Esophagus squamous epithelium (tissue), 5 donors: ENCODE results near the gene TFDP2. TPM values are rescaled to one million over a fixed set of nuclear protein-coding genes. Genes with fewer than 3 reads are reported as not detected.

Experiments used
- DNase-seq: peaks from one replicate; lab custom pipeline; 2025; lab: John Stamatoyannopoulos, UW
- H3K27ac ChIP-seq, 4 donors: fragments of 200-600 bp; sonication (generic); one replicate each; pipeline ENCODE4 v1.5.1; 2016 to 2019; ENCODE audit warnings: mild to moderate bottlenecking in 1 of 4
- H3K27me3 ChIP-seq, 4 donors: fragments of 200-600 bp; sonication (generic); 1 replicate in 3 of 4; 2 replicates in 1 of 4; pipeline versions ENCODE4 v1.5.1 to v1.6.0; 2017 to 2021; ENCODE audit warnings: antibody characterized with exemption in 1 of 4
- H3K36me3 ChIP-seq, 3 donors: fragments of 200-600 bp; sonication (generic); one replicate each; pipeline ENCODE4 v1.5.1; 2016 to 2019
- H3K4me1 ChIP-seq, 3 donors: fragments of 200-600 bp; sonication (generic); one replicate each; pipeline ENCODE4 v1.5.1; 2017 to 2019
- H3K4me3 ChIP-seq, 4 donors: fragments of 200-600 bp; sonication (generic); 1 replicate in 3 of 4; 2 replicates in 1 of 4; pipeline ENCODE4 v1.5.1; 2016 to 2019; ENCODE audit warnings: mild to moderate bottlenecking in 2 of 4, moderate library complexity in 1 of 4
- H3K9me3 ChIP-seq, 3 donors: fragments of 200-600 bp; sonication (generic); one replicate each; pipeline ENCODE4 v1.5.1; 2016 to 2019
- CTCF ChIP-seq, 6 experiments: fragments of 450-650 bp in 4 of 6; fragments of 200-600 bp in 2 of 6; sonication (generic) in 2 of 6; IDR thresholded peaks; one replicate each; pipeline ENCODE4 v1.5.1; 2016 to 2019; ENCODE audit warnings: antibody characterized with exemption in 6 of 6, mild to moderate bottlenecking in 4 of 6, moderate library complexity in 4 of 6
- POLR2A ChIP-seq, 4 donors: fragments of 450-650 bp; IDR thresholded peaks; one replicate each; pipeline ENCODE4 v1.6.1; 2017; ENCODE audit warnings: antibody characterized with exemption in 4 of 4, mild to moderate bottlenecking in 4 of 4, moderate library complexity in 3 of 4
- whole genome bisulfite sequencing, 2 donors: methylation state at CpG; one replicate each; pipeline ENCODE4 v1.1.5; 2018; 5-methylcytosine and 5-hydroxymethylcytosine counted together
- intact Hi-C: fragments of 100-400 bp; cut with DNase I; formaldehyde crosslinking; loops from one replicate; pipeline ENCODE4 v1.15.0; 2022
- total RNA-seq, 4 donors: library from RNA; depleted of rRNA; stranded (reverse); fragments of >200 nt; gene quantifications; one replicate each; pipeline ENCODE4 v1.1.0, GENCODE V29; 2016
- donor health status: DM: yes; HTN: yes; CAD: no.

Gene TFDP2
- total RNA-seq, 4 donors from 2014 or later, result 13.1 to 37.6 (median 18.6) TPM

GRCh38 chr3:141945726-141946485, 203.4 kb downstream of the TFDP2 start:
- TF ChIP-seq POLR2A (IDR thresholded peaks at IDR 0.05) (no peak), CTCF (IDR thresholded peaks at IDR 0.05) (no peak)
- intact Hi-C loops, result no loop called here
- Histone ChIP-seq H3K4me3 (no peak overlapping the region), H3K36me3 (peaks cover 0 to 6% (median 0%) of the 10 kb centered on the region in 3 donors), H3K4me1 (peaks cover 0 to 9% (median 4%) of the 10 kb centered on the region in 3 donors), H3K27me3 (no peaks in the 10 kb centered on the region), H3K9me3 (no peaks in the 10 kb centered on the region), H3K27ac (no peak overlapping the region)
- DNase-seq, result no peak
- WGBS, 2 donors, result 82 to 88% methylated on average over 5 to 7 of the region's 16 CpGs

GRCh38 chr3:141942006-141942405, 207.3 kb downstream of the TFDP2 start:
- Histone ChIP-seq H3K36me3 (no peaks in the 10 kb centered on the region), H3K4me3 (no peak overlapping the region), H3K27ac (no peak overlapping the region), H3K4me1 (peaks cover 0 to 48% (median 8%) of the 10 kb centered on the region in 3 donors), H3K9me3 (no peaks in the 10 kb centered on the region), H3K27me3 (no peaks in the 10 kb centered on the region)
- intact Hi-C loops, result no loop called here
- TF ChIP-seq CTCF (IDR thresholded peaks at IDR 0.05) (no peak), POLR2A (IDR thresholded peaks at IDR 0.05) (no peak)
- 87 to 100% methylated on average over 4 to 5 of the region's 8 CpGs for WGBS, 2 donors
- DNase-seq, result no peak

GRCh38 chr3:141941093-141941492, 208.3 kb downstream of the TFDP2 start:
- intact Hi-C loops, result no loop called here
- peak overlapping the region in 3 of 4 donors; percentile 46 to 80 (median 70) for H3K27ac ChIP-seq
- no peaks in the 10 kb centered on the region for H3K9me3 ChIP-seq
- H3K4me3 ChIP-seq, result no peak overlapping the region
- no peak for TF ChIP-seq POLR2A (IDR thresholded peaks at IDR 0.05)
- TF ChIP-seq CTCF (IDR thresholded peaks at IDR 0.05), result no peak
- peaks cover 0 to 54% (median 8%) of the 10 kb centered on the region in 3 donors for H3K4me1 ChIP-seq
- WGBS, 2 donors, result 54 to 87% methylated on average over 5 to 8 of the region's 8 CpGs
- no peak for DNase-seq
- H3K27me3 ChIP-seq, result no peaks in the 10 kb centered on the region
- no peaks in the 10 kb centered on the region for H3K36me3 ChIP-seq

GRCh38 chr3:141940194-141940776, 209.1 kb downstream of the TFDP2 start:
- intact Hi-C loops, result no loop called here
- TF ChIP-seq CTCF (IDR thresholded peaks at IDR 0.05), result peak in 1 of 6 experiments; percentile 22
- no peak for TF ChIP-seq POLR2A (IDR thresholded peaks at IDR 0.05)

GRCh38 chr3:141939759-141940158, 209.6 kb downstream of the TFDP2 start:
- intact Hi-C loops, result no loop called here
- peak overlapping the region in 3 of 4 donors; percentile 64 to 80 (median 70) for H3K27ac ChIP-seq
- H3K9me3 ChIP-seq, result no peaks in the 10 kb centered on the region
- peaks cover 0 to 58% (median 8%) of the 10 kb centered on the region in 3 donors for H3K4me1 ChIP-seq
- WGBS, 2 donors, result 54 to 72% methylated on average over 4 of the region's 4 CpGs
- no peak for DNase-seq
- no peak overlapping the region for H3K4me3 ChIP-seq
- no peaks in the 10 kb centered on the region for H3K27me3 ChIP-seq
- TF ChIP-seq CTCF (IDR thresholded peaks at IDR 0.05) (no peak), POLR2A (IDR thresholded peaks at IDR 0.05) (no peak)
- no peaks in the 10 kb centered on the region for H3K36me3 ChIP-seq

More at GRCh38 chr3:141940194-141940776, 209.1 kb downstream of the TFDP2 start:
- H3K27me3 ChIP-seq, result no peaks in the 10 kb centered on the region
- peak overlapping the region; percentile 46 to 80 (median 67) for H3K27ac ChIP-seq
- H3K9me3 ChIP-seq, result no peaks in the 10 kb centered on the region
- no peaks in the 10 kb centered on the region for H3K36me3 ChIP-seq
- no peak for DNase-seq
- H3K4me3 ChIP-seq, result peak overlapping the region in 1 of 4 donors; percentile 4
- WGBS, 2 donors, result 25 to 26% methylated on average over 12 of the region's 12 CpGs
- H3K4me1 ChIP-seq, result peaks cover 0 to 56% (median 8%) of the 10 kb centered on the region in 3 donors
